HG03354 (cell line): Measurements from ENCODE around the gene AMMECR1L.

Experiments
- ATAC-seq: cut with Tn5 transposase; IDR thresholded peaks from one replicate; pipeline ENCODE4 v1.9.1; 2021; ENCODE audit warnings: mild to moderate bottlenecking; ENCODE audit not compliant: unreplicated experiment, poor library complexity, severe bottlenecking

Gene AMMECR1L

GRCh38 chr2:127888772-127889171 lies 3.0 kb upstream of the AMMECR1L start:
- no peak for ATAC-seq

GRCh38 chr2:127887776-127888130 lies 2.0 kb upstream of the AMMECR1L start:
- ATAC-seq, result no peak

GRCh38 chr2:127887082-127887775 lies 1.5 kb upstream of the AMMECR1L start:
- no peak for ATAC-seq

GRCh38 chr2:127886593-127886935 lies 808 bp upstream of the AMMECR1L start:
- peak; percentile 34 for ATAC-seq

GRCh38 chr2:127884861-127885740 lies 655 bp downstream of the AMMECR1L start:
- ATAC-seq, result peak; percentile 31

GRCh38 chr2:127884436-127884835 lies 1.3 kb downstream of the AMMECR1L start:
- no peak for ATAC-seq

- no peak for ATAC-seq
Observed at GRCh38 chr2:127879899-127880298, 5.9 kb downstream of the AMMECR1L start.

GRCh38 chr2:127877626-127878025 lies 8.1 kb downstream of the AMMECR1L start:
- ATAC-seq, result no peak

- no peak for ATAC-seq
Observed at GRCh38 chr2:127877136-127877535, 8.6 kb downstream of the AMMECR1L start.

GRCh38 chr2:127874378-127875269 lies 11.1 kb downstream of the AMMECR1L start:
- no peak for ATAC-seq

GRCh38 chr2:127873707-127874303 lies 12.0 kb downstream of the AMMECR1L start:
- ATAC-seq, result no peak

GRCh38 chr2:127872354-127872753 lies 13.4 kb downstream of the AMMECR1L start:
- ATAC-seq, result no peak

GRCh38 chr2:127865926-127866325 lies 19.8 kb downstream of the AMMECR1L start:
- no peak for ATAC-seq

- no peak for ATAC-seq
Observed at GRCh38 chr2:127864877-127865276, 20.9 kb downstream of the AMMECR1L start.

- no peak for ATAC-seq
Observed at GRCh38 chr2:127862228-127862627, 23.5 kb downstream of the AMMECR1L start.

- no peak for ATAC-seq
Observed at GRCh38 chr2:127860130-127860529, 25.6 kb downstream of the AMMECR1L start.

GRCh38 chr2:127859712-127860085 lies 26.1 kb downstream of the AMMECR1L start:
- no peak for ATAC-seq

- peak; percentile 21 for ATAC-seq
Observed at GRCh38 chr2:127857265-127857808, 28.4 kb downstream of the AMMECR1L start.

- no peak for ATAC-seq
Observed at GRCh38 chr2:127853671-127854070, 32.1 kb downstream of the AMMECR1L start.

- ATAC-seq, result no peak
Observed at GRCh38 chr2:127852388-127852787, 33.4 kb downstream of the AMMECR1L start.
